Spleen (tissue), 7 donors: ENCODE results near the gene MED27.

ENCODE experiments used
- CTCF ChIP-seq, 11 experiments: fragments of 200-600 bp in 7 of 11; fragments of 450-650 bp in 4 of 11; sonication (generic) in 4 of 11; IDR thresholded peaks in 8 of 11; conservative IDR thresholded peaks in 3 of 11; 1 replicate in 7 of 11; 2 replicates in 4 of 11; pipeline versions ENCODE4 v1.4.0 to v1.8.0; 2016 to 2021; ENCODE audit warnings: antibody characterized with exemption in 11 of 11, inconsistent platforms in 4 of 11, mild to moderate bottlenecking in 1 of 11
- POLR2A ChIP-seq, 3 donors: fragments of 450-650 bp; IDR thresholded peaks; one replicate each; pipeline ENCODE4 v1.5.1; 2017; ENCODE audit warnings: antibody characterized with exemption in 3 of 3, mild to moderate bottlenecking in 1 of 3
- POLR2AphosphoS5 ChIP-seq, 3 donors: sonication (generic); formaldehyde crosslinking; IDR thresholded peaks; one replicate each; pipeline ENCODE4 v1.5.1; 2017; ENCODE audit warnings: antibody characterized with exemption in 3 of 3
- donor health status: DM: no; HTN: no; CAD: no; lungs with moderate emphysema.
- donor health status: DM: no; HTN: no; CAD: no.
- donor health status: DM: no; HTN: no; CAD: no.

GRCh38 chr9:131834721-131835120 lies 244.9 kb downstream of the MED27 start:
- no peak for TF ChIP-seq POLR2AphosphoS5 (IDR thresholded peaks at IDR 0.05)
- TF ChIP-seq CTCF (IDR thresholded peaks at IDR 0.05 in 8 of 11, conservative IDR thresholded peaks at IDR 0.05 in 3 of 11): no peak
- no peak for TF ChIP-seq POLR2A (IDR thresholded peaks at IDR 0.05)
